Neuronal stem cell (in vitro differentiated cells): Measurements from ENCODE around the gene GET3.
A peak's percentile ranks its signal among the peaks of the same experiment; 100 is the strongest.

Experiments used
- DNase-seq: peaks from one replicate; pipeline ENCODE4 v3.0.0-alpha.2; 2013; ENCODE audit warnings: low spot score
- H2AFZ ChIP-seq: one replicate; pipeline ENCODE4 v1.6.1; 2013; ENCODE audit warnings: mild to moderate bottlenecking, low read length, inconsistent platforms
- H2AK5ac ChIP-seq: 2 replicates; pipeline ENCODE4 v1.6.1; 2013; ENCODE audit warnings: low read depth, mild to moderate bottlenecking, inconsistent platforms, low read length, moderate library complexity, mixed read lengths
- H2BK120ac ChIP-seq: 2 replicates; pipeline ENCODE4 v1.6.1; 2013; ENCODE audit warnings: low read depth, mild to moderate bottlenecking, inconsistent platforms, low read length, moderate library complexity, mixed read lengths
- H2BK12ac ChIP-seq: one replicate; pipeline ENCODE4 v1.6.1; 2013; ENCODE audit warnings: low read length, inconsistent platforms
- H2BK15ac ChIP-seq: 2 replicates; pipeline ENCODE4 v1.6.1; 2013; ENCODE audit warnings: mild to moderate bottlenecking, low read length, inconsistent platforms, mixed read lengths
- H2BK5ac ChIP-seq: one replicate; pipeline ENCODE4 v1.6.1; 2013; ENCODE audit warnings: inconsistent platforms, mild to moderate bottlenecking, low read length, moderate library complexity
- H3K14ac ChIP-seq: one replicate; pipeline ENCODE4 v1.6.1; 2013; ENCODE audit warnings: low read length, inconsistent platforms
- H3K18ac ChIP-seq: 2 replicates; pipeline ENCODE4 v1.6.1; 2013; ENCODE audit warnings: low read length, inconsistent platforms
- H3K23ac ChIP-seq: 2 replicates; pipeline ENCODE4 v1.6.1; 2013; ENCODE audit warnings: low read depth, mild to moderate bottlenecking, mixed read lengths, low read length, inconsistent platforms; ENCODE audit not compliant: poor library complexity
- H3K27ac ChIP-seq: replicated peaks from 3 replicates; pipeline ENCODE4 v1.5.1; 2013; ENCODE audit warnings: low read length, inconsistent platforms
- H3K27me3 ChIP-seq, 3 experiments: 2 replicates each; pipeline ENCODE4 v1.6.1; 2013; ENCODE audit warnings: low read length in 3 of 3, mild to moderate bottlenecking in 2 of 3, inconsistent platforms in 1 of 3, low read depth in 1 of 3, mixed read lengths in 1 of 3, moderate library complexity in 1 of 3; ENCODE audit not compliant: control insufficient read depth in 3 of 3, insufficient read depth in 3 of 3
- H3K36me3 ChIP-seq, 2 donors: replicated peaks in 1 of 2; 2 replicates each; pipeline ENCODE4 v1.6.1; 2013; ENCODE audit warnings: low read length in 2 of 2; ENCODE audit not compliant: control insufficient read depth in 2 of 2, insufficient read depth in 2 of 2
- H3K4ac ChIP-seq: 2 replicates; pipeline ENCODE4 v1.6.1; 2013; ENCODE audit warnings: inconsistent platforms, mild to moderate bottlenecking, low read length, moderate library complexity
- H3K4me1 ChIP-seq, 2 donors: 1 replicate in 1 of 2; 2 replicates in 1 of 2; pipeline ENCODE4 v1.6.1; 2013; ENCODE audit warnings: low read length in 2 of 2, low read depth in 1 of 2; ENCODE audit not compliant: control insufficient read depth in 2 of 2, insufficient read depth in 1 of 2
- H3K4me2 ChIP-seq: one replicate; pipeline ENCODE4 v1.6.1; 2013; ENCODE audit warnings: mild to moderate bottlenecking, low read length, inconsistent platforms; ENCODE audit not compliant: insufficient read depth, poor library complexity, severe bottlenecking
- H3K4me3 ChIP-seq, 2 donors: 2 replicates each; pipeline ENCODE4 v1.5.1; 2013; ENCODE audit warnings: low read length in 2 of 2, mild to moderate bottlenecking in 2 of 2, inconsistent platforms in 1 of 2, moderate library complexity in 1 of 2
- H3K79me1 ChIP-seq: one replicate; pipeline ENCODE4 v1.6.1; 2013; ENCODE audit warnings: low read depth, mild to moderate bottlenecking, inconsistent platforms, low read length, moderate library complexity
- H3K9ac ChIP-seq: one replicate; pipeline ENCODE4 v1.6.1; 2013; ENCODE audit warnings: mild to moderate bottlenecking, low read depth, low read length, inconsistent platforms; ENCODE audit not compliant: poor library complexity
- H3K9me3 ChIP-seq, 2 donors: replicated peaks in 1 of 2; 2 replicates each; pipeline versions ENCODE3 to v1.6.1; 2013; ENCODE audit warnings: low read length in 2 of 2, mild to moderate bottlenecking in 2 of 2, inconsistent platforms in 1 of 2, low read depth in 1 of 2, mixed read lengths in 1 of 2, moderate library complexity in 1 of 2; ENCODE audit not compliant: control insufficient read depth in 2 of 2, insufficient read depth in 1 of 2
- H4K8ac ChIP-seq: one replicate; pipeline ENCODE4 v1.6.1; 2013; ENCODE audit warnings: low read depth, mild to moderate bottlenecking, inconsistent platforms, low read length, moderate library complexity
- H4K91ac ChIP-seq: one replicate; pipeline ENCODE4 v1.6.1; 2013; ENCODE audit warnings: low read length, low read depth, mild to moderate bottlenecking, inconsistent platforms; ENCODE audit not compliant: poor library complexity
- WGBS, 2 donors: extraction: QIAGEN DNeasy Blood & Tissue Kit; methylation state at CpG; one replicate each; pipeline ENCODE4 v1.1.7; 2013; ENCODE audit warnings: missing lambda C conversion rate in 2 of 2, mixed read lengths in 1 of 2; ENCODE audit not compliant: insufficient read length in 2 of 2, insufficient replicate concordance in 1 of 2; ENCODE audit errors: extremely low coverage in 2 of 2; 5-methylcytosine and 5-hydroxymethylcytosine counted together

GET3 gene

DNA sequence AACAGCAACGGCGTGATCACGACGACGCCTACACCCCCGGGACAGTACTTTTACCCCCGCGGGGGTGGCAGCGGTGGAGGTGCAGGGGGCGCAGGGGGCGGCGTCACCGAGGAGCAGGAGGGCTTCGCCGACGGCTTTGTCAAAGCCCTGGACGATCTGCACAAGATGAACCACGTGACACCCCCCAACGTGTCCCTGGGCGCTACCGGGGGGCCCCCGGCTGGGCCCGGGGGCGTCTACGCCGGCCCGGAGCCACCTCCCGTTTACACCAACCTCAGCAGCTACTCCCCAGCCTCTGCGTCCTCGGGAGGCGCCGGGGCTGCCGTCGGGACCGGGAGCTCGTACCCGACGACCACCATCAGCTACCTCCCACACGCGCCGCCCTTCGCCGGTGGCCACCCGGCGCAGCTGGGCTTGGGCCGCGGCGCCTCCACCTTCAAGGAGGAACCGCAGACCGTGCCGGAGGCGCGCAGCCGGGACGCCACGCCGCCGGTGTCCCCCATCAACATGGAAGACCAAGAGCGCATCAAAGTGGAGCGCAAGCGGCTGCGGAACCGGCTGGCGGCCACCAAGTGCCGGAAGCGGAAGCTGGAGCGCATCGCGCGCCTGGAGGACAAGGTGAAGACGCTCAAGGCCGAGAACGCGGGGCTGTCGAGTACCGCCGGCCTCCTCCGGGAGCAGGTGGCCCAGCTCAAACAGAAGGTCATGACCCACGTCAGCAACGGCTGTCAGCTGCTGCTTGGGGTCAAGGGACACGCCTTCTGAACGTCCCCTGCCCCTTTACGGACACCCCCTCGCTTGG, 55.0 kb downstream of the GET3 start:
- Histone ChIP-seq H3K4me3 (peak overlapping the region; percentile 60 to 79), H3K27ac (no peak overlapping the region), H4K91ac (no peak overlapping the region), H3K9me3 (no peaks in the 10 kb centered on the region), H3K79me1 (peaks cover 4% of the 10 kb centered on the region), H3K4me1 (peaks cover 24 to 43% of the 10 kb centered on the region in 2 donors), H3K27me3 (peaks cover 0 to 31% (median 3%) of the 10 kb centered on the region in 3 experiments), H3K9ac (peak overlapping the region; percentile 91), H3K4ac (peak overlapping the region; percentile 37), H2BK12ac (no peak overlapping the region), H4K8ac (no peak overlapping the region), H3K4me2 (peak overlapping the region; percentile 96), H3K14ac (peak overlapping the region; percentile 42), H2BK15ac (peak overlapping the region; percentile 84), H3K36me3 (peaks cover 0 to 7% of the 10 kb centered on the region in 2 donors), H3K23ac (peak overlapping the region; percentile 85), H2AK5ac (peak overlapping the region; percentile 72), H2BK120ac (no peak overlapping the region), H2BK5ac (peak overlapping the region; percentile 71), H2AFZ (peak overlapping the region; percentile 88), H3K18ac (peak overlapping the region; percentile 97)
- no CpG with 5 or more reads among the region's 84 CpGs for WGBS, 2 donors
- no peak for DNase-seq

- peak overlapping the region; percentile 97 for H3K18ac ChIP-seq
- H3K9me3 ChIP-seq = no peaks in the 10 kb centered on the region
- DNase-seq = no peak
- no peak overlapping the region for H2BK120ac ChIP-seq
- H2BK15ac ChIP-seq = peak overlapping the region; percentile 84
- H3K4ac ChIP-seq = no peak overlapping the region
- WGBS, 2 donors = no CpG with 5 or more reads among the region's 22 CpGs
- no peak overlapping the region for H2BK12ac ChIP-seq
- H3K14ac ChIP-seq = no peak overlapping the region
- no peak overlapping the region for H4K91ac ChIP-seq
- H2AK5ac ChIP-seq = peak overlapping the region; percentile 72
- peak overlapping the region; percentile 60 to 79 for H3K4me3 ChIP-seq
- peak overlapping the region; percentile 85 for H3K23ac ChIP-seq
- H3K4me2 ChIP-seq = peak overlapping the region; percentile 96
- peak overlapping the region; percentile 88 for H2AFZ ChIP-seq
- H3K27ac ChIP-seq = no peak overlapping the region
- no peak overlapping the region for H4K8ac ChIP-seq
- H3K27me3 ChIP-seq = peaks cover 0 to 31% (median 3%) of the 10 kb centered on the region in 3 experiments
- peak overlapping the region; percentile 71 for H2BK5ac ChIP-seq
- peak overlapping the region; percentile 91 for H3K9ac ChIP-seq
- peaks cover 24 to 43% of the 10 kb centered on the region in 2 donors for H3K4me1 ChIP-seq
- H3K79me1 ChIP-seq = peaks cover 4% of the 10 kb centered on the region
- H3K36me3 ChIP-seq = peaks cover 0 to 8% of the 10 kb centered on the region in 2 donors
Observed at GRCh38 chr19:12792853-12793289, 55.6 kb downstream of the GET3 start.

GRCh38 chr19:12793290-12794195, 56.2 kb downstream of the GET3 start:
- no peak overlapping the region for H4K91ac ChIP-seq
- peak overlapping the region; percentile 99 for H3K4me2 ChIP-seq
- H3K79me1 ChIP-seq = peaks cover 4% of the 10 kb centered on the region
- H3K27me3 ChIP-seq = peaks cover 0 to 31% (median 3%) of the 10 kb centered on the region in 3 experiments
- peak overlapping the region; percentile 29 for H2AK5ac ChIP-seq
- DNase-seq = peak; percentile 94
- peak overlapping the region; percentile 73 for H3K9ac ChIP-seq
- H3K18ac ChIP-seq = peak overlapping the region; percentile 70
- peaks cover under 1 to 12% of the 10 kb centered on the region in 2 donors for H3K36me3 ChIP-seq
- H3K9me3 ChIP-seq = no peaks in the 10 kb centered on the region
- no peak overlapping the region for H4K8ac ChIP-seq
- peak overlapping the region; percentile 30 for H3K4ac ChIP-seq
- no CpG with 5 or more reads among the region's 81 CpGs for WGBS, 2 donors
- peak overlapping the region; percentile 88 for H2AFZ ChIP-seq
- H3K4me1 ChIP-seq = peaks cover 21 to 37% of the 10 kb centered on the region in 2 donors
- H3K27ac ChIP-seq = no peak overlapping the region
- peak overlapping the region; percentile 60 to 73 for H3K4me3 ChIP-seq
- no peak overlapping the region for H2BK12ac ChIP-seq
- H3K23ac ChIP-seq = peak overlapping the region; percentile 90
- H2BK120ac ChIP-seq = no peak overlapping the region
- peak overlapping the region; percentile 55 for H2BK5ac ChIP-seq
- H3K14ac ChIP-seq = no peak overlapping the region
- no peak overlapping the region for H2BK15ac ChIP-seq
